GM06990 (cell line): ENCODE data around the gene NKAIN2.
"Not testable (repeated sequence)": the region's sequence is repeated elsewhere in the genome, so short reads cannot be mapped to it uniquely, and the experiment has no call there.

Experiments
- DNase-seq: peaks from one replicate; pipeline ENCODE4 v3.0.0-alpha.2; 2011; ENCODE audit not compliant: insufficient read length; ENCODE audit errors: extremely low read depth
- H3K27me3 ChIP-seq: replicated peaks from 2 replicates; pipeline ENCODE4 v1.6.0; 2011; ENCODE audit warnings: low read length; ENCODE audit not compliant: control insufficient read depth, insufficient read depth
- H3K36me3 ChIP-seq: 2 replicates; pipeline ENCODE4 v1.5.1; 2011; ENCODE audit warnings: low read length; ENCODE audit not compliant: control insufficient read depth, insufficient read depth
- H3K4me3 ChIP-seq: replicated peaks from 2 replicates; pipeline ENCODE4 v1.5.1; 2011; ENCODE audit warnings: low read depth, mild to moderate bottlenecking, control low read depth, low read length
- CTCF ChIP-seq: IDR thresholded peaks from 2 replicates; pipeline ENCODE4 v1.5.1; 2011; ENCODE audit warnings: low read length, control low read depth, mild to moderate bottlenecking, inconsistent platforms; ENCODE audit not compliant: insufficient read depth, poor library complexity, severe bottlenecking

The NKAIN2 gene

GRCh38 chr6:124719913-124720312 lies 916.2 kb downstream of the NKAIN2 start:
- no peak for DNase-seq
- H3K4me3 ChIP-seq = no peak overlapping the region
- no peak for TF ChIP-seq CTCF
- no peaks in the 10 kb centered on the region for H3K36me3 ChIP-seq
- H3K27me3 ChIP-seq = no peaks in the 10 kb centered on the region

- H3K36me3 ChIP-seq = no peaks in the 10 kb centered on the region
- no peak for TF ChIP-seq CTCF
- H3K4me3 ChIP-seq = no peak overlapping the region
- H3K27me3 ChIP-seq = no peaks in the 10 kb centered on the region
- DNase-seq = no peak
Measured at GRCh38 chr6:124721331-124721730, 917.7 kb downstream of the NKAIN2 start.

- Histone ChIP-seq H3K36me3 (no peaks in the 10 kb centered on the region), H3K27me3 (no peaks in the 10 kb centered on the region), H3K4me3 (no peak overlapping the region)
- no peak for TF ChIP-seq CTCF
- DNase-seq = no peak
Measured at GRCh38 chr6:124722141-124722878, 918.6 kb downstream of the NKAIN2 start.

- no peak for DNase-seq
- H3K4me3 ChIP-seq = no peak overlapping the region
- H3K36me3 ChIP-seq = no peaks in the 10 kb centered on the region
- H3K27me3 ChIP-seq = no peaks in the 10 kb centered on the region
- TF ChIP-seq CTCF = no peak
Measured at GRCh38 chr6:124723671-124724070, 920.0 kb downstream of the NKAIN2 start.

- DNase-seq, H3K36me3 ChIP-seq, H3K27me3 ChIP-seq, H3K4me3 ChIP-seq: not testable (repeated sequence)
Measured at GRCh38 chr6:124737804-124738203, 934.1 kb downstream of the NKAIN2 start.

GRCh38 chr6:124738482-124738881 lies 934.8 kb downstream of the NKAIN2 start:
- TF ChIP-seq CTCF = no peak
- no peak overlapping the region for H3K4me3 ChIP-seq
- no peaks in the 10 kb centered on the region for H3K27me3 ChIP-seq
- DNase-seq = no peak
- H3K36me3 ChIP-seq = no peaks in the 10 kb centered on the region
